Measurements from ENCODE around the gene MAP2K5.
A peak's percentile ranks its signal among the peaks of the same experiment; 100 is the strongest.

The MAP2K5 gene

DNA sequence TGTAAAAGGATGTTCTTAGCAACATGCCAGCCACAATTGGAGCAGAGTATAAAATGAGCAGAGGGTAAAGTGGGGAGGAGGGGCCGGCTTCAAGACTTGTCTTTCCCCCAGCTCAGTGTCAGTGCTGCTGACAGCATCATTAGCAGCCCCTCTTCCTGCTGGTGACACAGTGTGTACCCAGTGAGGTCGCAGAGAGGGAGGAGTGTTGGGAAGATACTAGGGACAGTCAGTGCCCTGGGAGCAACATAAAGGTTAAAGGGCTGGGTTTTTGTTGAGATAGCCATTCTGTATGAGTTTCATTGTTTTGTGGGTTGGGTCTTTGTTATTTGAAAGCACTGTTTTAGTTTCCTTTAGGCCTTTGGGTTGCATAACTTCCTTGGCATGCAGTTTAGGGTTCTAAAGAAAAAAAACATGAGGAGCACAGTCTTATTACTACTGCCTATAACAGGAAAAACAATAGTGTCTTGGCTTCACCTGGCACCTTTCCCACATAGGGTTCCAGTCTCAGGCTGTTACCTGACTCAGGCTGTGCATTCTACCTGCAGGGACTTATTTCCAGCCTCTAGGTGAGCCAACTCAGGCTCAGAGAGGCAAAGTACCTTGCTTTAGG is 188.7 kb downstream of the MAP2K5 start:
- no peak for DNase-seq

DNA sequence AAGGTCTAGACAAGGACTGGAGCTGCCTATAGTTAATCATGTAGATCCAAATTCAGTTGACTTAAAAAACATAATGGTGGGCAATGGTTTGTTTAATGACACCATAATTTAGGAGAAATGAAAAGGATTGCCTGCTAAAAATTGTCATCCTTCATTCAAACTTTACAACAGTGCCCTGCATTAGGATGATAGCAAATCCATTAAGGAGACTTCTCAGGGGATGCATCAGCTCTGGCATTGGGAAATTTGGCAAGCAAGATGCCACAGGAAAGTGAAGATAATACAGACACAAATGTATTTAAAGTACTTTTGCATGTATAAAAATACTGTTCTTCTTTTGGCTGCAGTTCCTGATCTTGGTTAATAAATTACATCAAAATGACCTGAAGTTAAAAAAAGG is 189.7 kb downstream of the MAP2K5 start:
- no peak for DNase-seq

DNA sequence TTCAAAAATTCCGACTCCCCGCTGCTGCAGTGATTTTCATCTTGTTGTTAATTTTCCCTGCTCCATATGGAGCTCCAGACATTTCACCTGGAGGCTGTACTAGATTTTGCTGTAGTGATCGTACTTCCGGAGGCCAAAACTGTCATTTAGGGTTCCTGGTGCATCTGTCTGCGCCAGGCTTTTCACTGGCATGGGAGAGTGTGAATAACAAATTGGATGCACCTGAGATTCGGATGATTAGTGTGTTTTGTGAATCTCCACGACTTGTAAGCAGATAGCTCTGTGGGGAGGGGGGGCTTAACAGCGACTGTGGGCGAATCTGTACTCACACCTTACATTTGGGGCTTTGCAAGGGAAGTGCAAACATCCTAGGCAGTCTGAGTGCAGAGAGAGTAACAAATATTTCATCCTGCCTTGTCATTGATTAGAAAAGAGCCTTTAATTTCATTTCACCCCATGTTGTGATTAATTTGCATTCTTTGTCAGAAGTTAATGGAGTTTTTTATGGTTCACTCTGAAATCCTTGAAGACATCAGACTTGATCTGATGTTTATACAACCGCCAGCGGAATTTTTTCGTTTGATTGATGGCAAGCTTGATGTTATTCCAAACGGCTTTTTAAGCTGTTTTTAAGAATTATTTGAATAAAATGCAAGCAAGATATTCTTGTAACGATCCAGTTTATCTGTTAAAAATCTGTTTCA is 190.3 kb downstream of the MAP2K5 start:
- no peak for DNase-seq

DNA sequence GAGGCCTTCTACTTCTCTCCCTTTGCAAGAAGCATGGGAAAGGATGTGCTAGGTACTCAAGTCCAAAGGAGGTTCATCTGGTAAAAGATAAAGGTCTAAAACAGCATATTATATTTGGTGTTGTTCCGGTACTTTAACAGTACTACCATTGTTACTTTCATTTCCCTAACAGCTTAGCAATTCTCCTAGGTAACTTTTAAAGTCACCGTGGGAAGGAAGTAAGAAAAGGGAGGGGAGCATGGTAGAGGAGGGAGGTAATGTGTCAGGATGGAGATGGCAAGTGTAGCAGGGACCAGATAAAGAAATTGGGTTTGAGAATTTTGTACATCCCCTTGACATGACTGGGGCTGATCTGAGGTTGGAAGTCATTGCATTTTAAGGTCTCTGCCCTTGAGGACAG is 193.4 kb downstream of the MAP2K5 start:
- DNase-seq = no peak

DNA sequence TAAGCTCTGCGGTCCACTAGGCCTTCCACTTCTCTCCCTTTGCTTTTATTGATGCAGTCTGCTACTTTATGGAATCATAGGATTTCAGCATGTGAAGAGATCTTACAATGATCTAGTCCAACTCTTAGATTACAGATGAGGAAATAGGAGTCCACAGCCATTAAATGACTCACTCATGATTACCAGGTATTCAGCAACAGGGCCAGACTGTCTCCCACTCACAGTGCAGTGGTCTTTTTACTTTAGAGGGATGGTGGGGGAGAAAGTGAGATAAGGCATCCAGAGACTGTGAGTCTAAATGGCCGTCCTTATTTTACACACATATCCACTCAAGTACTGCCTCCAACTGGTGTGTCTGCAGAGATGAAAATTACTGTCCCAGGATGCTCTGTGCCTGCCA is 194.3 kb downstream of the MAP2K5 start:
- no peak for DNase-seq

DNA sequence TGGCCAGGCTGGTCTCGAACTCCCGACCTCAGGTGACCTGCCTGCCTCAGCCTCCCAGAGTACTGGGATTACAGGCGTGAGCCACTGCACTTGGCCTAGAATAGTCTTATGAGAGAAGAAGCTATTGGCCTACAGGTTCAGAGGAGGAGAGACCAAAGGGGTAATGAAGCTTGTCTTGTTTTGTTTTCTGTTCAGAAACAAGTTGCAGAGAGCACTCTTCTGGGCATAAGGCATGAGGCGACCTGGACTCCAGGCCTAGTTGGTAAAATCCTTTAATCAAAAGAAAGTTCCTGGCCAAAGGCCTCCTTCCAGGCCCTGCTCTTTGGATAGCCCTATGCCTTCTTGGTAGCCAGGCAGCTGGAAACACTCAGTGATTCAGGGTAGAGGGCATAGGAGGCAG is 195.6 kb downstream of the MAP2K5 start:
- no peak for DNase-seq

DNA sequence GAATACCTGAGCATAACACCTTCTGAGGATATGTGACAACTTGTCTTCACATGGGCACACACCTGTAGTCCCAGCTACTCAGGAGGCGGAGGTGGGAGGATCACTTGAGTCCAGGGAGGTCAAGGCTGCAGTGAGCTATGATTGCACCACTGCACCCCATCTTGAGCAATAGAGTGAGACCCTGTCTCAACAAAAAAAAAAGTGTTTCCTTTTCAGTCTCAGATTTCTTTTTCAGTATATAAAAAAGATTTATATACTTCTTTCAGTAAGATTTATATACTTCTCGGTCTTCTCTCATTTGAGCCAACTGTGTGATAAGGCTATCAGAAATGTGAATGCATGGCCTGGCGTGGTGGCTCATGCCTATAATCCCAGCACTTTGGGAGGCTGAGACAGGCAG is 197.9 kb downstream of the MAP2K5 start:
- no peak for DNase-seq

DNA sequence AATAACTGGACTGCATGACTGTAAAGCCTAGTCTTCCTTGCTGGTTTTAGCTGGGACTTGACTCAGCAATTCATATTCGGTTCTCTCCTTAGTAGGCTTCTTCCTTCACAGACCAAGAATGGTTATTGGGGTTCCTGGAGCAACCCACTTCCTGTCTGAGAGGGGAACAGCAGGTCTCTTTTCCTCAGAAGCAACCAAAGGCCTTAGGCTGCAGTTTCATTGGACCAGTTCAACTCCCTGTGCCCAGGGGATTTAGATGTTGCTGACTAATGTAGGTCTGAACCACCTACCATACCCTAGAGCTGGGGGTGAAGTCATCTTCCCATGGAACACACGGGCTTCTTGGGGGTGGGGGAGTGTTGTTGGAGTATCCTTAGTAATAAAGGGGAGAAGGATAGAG is 198.8 kb downstream of the MAP2K5 start:
- DNase-seq = no peak

DNA sequence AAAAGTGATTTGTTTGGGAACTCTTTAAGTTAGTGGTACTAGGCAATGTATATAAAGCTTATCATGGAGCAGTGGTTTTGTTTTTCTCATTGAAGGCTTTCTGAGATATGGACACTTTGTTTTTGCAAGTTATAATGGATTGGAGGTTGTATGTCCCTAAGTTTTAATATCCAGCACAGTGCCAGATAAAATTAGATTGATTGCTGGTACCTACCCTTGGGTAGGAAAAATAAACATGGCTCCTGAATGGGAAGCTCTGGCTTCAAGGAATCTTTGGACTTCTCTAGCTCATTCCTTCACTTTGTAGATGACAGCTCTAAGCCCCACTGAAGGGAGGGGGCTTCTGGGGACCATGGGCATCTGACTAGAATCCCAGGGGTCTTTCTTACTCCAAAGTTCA is 201.1 kb downstream of the MAP2K5 start:
- DNase-seq = no peak

DNA sequence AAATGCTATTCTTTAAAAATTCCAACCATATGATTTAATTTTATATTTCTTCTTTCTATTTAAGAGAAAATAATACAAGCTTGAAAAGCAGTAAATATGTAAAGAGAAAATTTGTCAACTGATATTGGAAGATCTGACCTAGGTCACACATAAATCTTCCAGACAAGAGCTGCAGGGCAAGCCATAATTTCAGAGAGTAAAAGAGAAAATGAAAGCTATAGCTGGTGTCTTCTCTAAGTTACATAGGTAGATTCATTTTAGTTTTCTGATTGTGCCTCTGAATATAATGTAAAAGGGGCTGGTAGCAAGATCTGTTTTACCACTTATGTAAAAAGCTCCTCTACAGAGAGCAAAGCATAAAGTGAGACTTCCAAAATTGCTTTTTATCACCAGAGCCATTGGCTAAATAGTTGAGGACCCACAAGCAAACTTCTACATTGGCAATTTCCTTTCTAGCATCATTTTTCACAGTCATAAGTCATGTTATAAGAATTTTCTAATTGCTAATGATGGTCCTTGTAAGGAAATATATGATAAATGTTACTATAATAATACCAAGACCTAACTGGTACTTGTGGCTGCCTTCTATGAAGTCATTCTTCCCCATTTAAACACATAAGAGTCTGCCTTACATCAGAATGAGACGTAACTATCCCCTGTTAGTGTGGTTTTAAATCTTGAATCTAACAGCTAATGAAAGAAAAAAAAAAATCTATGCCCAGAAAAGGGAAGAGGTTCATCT is 202.0 kb downstream of the MAP2K5 start:
- no peak for DNase-seq

DNA sequence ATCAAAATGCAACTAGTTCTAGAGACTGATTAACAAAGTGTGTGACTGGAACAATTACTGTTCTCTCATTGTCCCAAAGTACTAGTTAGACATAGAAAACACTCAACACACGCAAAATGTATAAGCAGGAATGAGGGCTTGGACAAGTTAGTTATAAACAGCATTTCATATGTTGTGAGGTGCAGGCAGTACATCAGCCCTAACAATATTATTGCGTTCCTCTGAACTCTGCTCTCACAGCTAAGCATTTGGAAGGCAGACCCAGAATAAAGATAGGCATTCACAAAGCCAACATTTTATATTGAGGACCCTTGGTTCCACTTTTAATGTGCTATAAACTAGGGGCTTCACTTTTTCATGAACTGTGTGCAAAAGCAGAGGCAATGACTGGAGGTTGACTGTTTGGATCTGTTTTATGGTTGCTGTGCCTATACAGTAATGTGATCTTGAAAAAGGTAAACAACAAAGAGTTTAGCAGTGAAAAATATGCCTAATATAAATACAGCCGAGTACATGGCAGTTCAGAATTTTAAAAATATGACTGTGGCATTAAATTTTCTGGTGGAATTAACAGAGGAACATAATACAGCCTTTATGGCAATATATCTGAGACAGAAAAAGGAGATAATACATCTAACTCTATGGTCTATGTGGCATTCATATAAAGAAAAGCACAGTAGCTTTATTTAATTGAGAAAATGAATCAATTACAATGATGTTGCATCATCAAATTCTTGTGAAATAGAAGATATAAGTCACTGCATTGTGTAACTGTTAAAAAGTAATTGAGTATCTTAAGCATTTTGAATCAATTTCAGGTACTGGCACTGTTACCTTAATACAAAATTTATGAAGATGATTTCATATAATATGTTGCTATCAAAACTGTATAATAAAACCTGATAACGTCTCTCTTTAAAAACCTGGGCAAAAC is 202.8 kb downstream of the MAP2K5 start:
- no peak for DNase-seq

DNA sequence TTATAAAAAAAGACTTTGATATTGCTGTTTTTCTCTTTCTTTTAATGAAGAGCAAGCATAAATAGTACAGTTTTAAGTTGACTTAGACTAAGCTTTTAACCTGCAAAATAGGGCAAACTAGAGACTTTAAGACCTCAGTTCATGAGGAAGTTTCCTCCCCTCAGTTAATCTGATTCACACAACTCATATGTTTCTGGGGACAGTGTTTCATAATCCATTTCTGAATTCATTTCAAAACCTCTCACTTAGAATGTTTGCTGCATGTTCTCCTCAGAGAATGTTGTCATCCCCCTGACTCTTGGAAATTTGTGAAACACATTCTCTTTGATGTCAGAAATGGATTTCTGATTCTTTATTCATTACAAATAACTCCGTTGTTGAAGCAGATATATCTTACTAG is 203.5 kb downstream of the MAP2K5 start:
- DNase-seq = no peak

DNA sequence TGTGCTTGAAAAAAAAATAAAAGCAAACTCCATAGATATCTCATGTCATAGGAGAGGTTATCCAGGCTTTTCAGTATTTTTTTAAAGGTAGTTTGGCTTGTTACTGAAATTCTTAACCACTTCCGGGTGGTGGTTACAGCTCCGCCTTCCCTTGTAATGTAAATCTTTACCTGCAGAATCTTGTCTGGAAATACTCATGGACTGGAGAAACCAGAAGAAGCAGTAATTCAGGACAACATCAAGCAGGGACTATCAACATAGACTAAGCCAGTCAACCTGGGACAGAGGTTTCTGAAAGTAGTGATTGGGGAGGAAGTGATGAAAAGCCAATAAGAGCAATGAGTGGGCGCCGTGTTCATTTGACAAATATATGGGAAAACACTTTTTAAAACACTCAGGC is 203.9 kb downstream of the MAP2K5 start:
- DNase-seq = no peak

DNA sequence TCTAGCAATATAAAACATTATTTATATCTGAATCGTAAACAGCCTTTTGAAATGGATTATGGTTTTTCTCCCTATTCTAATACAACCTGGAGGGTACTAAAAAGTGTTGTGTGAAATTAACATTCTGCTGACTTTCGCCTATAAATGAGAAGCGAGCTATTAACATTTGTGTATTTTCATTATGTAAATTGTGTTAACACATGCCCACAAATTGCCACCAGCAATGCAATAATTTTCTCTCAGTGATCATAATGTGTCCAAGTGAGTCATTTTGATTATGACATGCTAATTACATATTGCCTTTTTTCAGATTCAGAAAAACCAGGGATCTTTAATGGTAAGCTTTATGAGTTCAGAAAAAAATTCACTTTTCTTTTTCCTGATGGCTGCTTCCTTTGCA is 205.4 kb downstream of the MAP2K5 start:
- DNase-seq = no peak

DNA sequence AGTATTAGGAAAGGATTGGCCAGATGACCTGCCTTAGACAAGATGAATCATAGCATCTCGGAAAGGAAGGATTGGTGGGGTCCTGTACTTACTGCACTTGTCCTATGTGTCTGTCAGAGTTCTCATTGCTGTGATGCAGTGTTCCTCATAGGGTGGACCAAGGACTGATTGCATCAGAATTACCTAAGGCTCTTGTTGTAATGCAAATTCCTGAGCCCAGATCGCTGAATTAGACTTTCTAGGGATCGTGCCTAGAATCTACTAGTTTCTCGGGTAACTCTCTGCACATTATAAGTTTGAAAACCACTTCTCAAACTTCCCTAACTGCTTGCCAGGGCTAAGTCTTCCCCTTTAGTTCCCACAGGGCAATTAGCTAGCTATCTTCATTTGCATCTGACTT is 207.9 kb downstream of the MAP2K5 start:
- no peak for DNase-seq

DNA sequence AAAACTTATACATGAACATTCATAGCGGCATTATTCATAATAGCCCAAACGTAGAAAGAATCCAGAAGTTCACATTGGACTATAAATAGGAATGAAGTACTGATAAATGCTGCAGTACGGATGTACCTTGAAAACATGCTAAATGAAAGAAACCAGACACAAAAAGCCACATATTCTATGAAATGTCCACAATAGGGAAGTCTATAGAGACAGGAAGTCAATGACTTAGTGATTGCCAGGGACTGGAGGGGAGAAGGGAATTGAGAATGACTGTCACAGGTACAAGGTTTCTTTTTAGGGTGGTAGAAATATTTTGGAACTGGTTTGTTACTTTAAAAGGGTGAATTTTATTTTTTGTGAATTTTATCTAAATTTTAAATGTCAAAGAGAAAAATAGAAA is 211.4 kb downstream of the MAP2K5 start:
- DNase-seq = no peak

DNA sequence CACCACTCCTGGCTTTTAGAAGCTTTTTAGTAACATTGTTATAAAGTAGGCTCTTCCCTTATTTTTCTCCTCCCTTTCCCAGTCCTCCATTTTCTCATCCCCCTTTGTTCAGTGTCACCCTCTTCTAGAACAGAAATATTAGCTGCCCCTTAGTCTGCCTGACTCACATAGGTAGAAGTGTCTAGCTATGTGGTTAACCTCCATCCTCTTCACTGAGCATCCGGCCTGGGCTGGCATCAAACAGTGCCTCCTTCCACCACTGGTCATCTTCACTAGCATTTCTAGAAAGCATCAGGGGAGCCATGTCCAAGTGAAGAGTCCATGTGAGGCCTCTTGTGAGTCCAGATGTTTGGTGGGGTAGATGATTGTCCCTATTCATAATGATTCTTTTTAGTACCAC is 212.8 kb downstream of the MAP2K5 start:
- no peak for DNase-seq

DNA sequence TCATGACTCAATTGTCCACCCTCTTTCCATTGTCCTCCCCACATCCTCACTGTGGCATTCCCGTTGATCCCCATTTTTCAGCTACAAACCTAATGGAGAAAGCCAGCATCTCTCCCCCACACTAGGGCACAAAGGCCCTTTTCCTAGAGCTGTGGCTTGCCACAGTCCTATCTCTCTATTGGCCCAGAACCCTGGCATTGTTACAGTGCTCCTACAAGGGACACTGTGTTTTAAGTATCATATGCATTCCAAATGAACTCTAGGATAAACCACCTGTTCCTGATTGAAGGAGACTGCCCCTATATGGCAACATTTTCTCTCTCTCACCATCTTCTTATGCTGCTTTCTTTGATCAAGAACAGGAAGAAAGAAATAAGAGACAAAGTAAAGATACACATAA is 213.4 kb downstream of the MAP2K5 start:
- no peak for DNase-seq

DNA sequence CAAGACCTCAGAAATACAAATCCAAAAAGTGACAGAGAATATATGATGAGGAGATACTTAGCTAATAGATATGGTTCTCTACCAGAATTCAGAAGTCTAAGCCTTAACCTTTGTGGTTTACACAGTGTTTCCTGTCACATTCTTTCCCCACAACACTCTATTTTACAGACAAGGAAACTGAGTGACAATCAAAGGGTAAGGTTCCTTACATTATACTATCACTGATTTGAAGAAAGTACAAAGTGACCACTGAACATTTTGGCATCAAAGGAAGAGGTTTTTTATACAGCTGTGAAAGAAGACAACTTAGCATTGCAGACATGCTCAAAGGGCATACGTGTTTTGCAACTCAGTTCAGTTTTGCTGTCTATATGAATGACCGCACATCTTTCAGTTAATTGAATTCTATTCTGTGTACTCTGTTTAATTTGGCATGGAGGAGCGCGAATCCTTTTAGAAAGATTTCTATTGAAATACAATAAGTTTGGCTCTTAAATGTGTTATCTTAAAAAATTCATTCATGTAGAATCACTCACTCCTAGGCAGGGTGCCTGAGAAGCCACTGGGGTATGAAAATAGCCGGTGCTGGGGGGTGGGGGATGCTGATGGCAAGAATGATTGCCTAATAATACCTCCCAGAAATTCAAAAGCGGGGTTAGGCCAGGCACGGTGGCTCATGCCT is 216.3 kb downstream of the MAP2K5 start:
- no peak for DNase-seq

DNA sequence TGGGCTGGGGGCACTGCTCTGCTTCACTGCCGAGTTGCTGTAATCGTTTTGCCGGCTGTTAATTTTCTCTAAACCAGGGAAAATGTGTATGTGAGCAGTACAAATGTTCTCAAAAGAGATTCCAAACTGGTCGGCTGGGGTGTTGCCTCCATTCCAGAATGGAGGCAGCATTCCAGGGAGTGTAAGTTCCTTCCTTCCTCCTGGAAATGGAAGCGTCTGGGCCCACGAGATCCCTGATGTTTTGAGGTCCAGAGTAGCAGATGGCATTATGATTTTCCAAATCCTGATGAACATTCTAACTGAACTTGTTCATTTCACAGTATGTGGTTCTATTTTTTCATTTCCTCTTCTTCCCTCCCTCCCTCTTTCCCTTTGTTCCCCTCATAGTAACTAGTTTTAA is 218.4 kb downstream of the MAP2K5 start:
- no peak for DNase-seq

DNA sequence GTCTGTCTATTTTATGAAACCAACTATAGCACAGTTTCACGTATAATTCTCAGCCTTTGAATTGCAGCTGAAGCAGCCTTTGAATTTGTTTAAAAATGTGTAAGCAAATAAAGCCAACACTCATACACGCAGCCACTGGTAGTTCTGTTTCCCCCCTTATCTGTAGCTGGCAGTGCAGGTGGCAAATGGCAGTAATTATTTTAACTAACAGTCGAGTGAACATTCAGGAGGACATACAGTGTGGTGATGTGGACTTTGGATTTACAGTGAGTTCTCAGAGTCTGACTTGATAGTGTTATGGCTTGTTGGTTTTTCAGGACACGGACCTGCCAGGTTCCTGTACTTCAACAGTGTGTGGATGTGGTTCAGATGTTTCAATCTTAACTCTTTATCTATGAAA is 218.8 kb downstream of the MAP2K5 start:
- DNase-seq = no peak

DNA sequence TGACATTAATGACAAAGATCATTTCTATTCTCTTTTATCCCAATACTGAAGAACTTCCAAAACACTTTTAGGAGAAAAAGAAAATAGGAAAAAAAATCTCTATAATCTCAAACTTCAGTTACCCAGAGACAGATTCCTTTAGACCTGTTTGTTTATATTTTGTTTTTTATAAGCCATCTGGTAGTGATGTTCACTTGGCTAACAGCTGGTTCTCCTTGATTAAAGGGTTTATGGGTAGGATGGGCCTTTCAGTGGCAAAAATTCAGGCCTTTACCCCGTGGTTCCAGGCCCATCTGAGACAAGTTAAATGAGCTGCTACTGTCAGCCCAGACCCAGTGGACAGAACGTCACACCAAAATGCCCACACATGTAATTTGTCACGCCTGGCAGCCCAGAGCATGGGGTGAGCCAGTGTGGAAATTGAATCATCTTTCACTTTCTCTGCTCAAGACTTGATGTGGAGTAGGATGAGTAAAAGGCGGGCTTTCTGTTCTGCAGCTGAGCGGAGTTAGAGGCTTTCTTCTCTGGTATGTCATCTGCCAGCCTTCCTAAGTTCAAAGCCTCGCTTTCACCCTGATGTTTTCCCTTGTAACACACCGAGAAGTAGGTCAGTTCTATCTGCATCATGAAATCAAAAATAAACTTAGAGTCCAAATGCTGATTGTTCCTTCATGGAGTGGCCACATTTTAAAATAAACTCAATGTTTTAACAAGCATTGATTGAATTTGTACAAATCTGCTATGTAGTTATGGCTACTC is 220.3 kb downstream of the MAP2K5 start:
- peak; percentile 22 for DNase-seq

Data from CD4-positive, alpha-beta T cell treated with Interleukin-15 for 1 hour (primary cell).